Measurements from ENCODE around the gene CTF1. TPM values are rescaled to one million over a fixed set of nuclear protein-coding genes. Genes with fewer than 3 reads are reported as not detected.

Gene CTF1
- total RNA-seq, 1 donor from 2014 or later: 7.5 TPM

- ATAC-seq (peak; percentile 78), DNase-seq (peak; percentile 87)
- intact Hi-C loops (cut with micrococcal nuclease): no loop called here
Measured at GRCh38 chr16:30948667-30949649, 52.5 kb downstream of the CTF1 start, which contains the start of gene ORAI3. ORAI3 (plus strand) TSS chr16:30949068; CDS start chr16:30949290, 222 bp downstream.

DNA sequence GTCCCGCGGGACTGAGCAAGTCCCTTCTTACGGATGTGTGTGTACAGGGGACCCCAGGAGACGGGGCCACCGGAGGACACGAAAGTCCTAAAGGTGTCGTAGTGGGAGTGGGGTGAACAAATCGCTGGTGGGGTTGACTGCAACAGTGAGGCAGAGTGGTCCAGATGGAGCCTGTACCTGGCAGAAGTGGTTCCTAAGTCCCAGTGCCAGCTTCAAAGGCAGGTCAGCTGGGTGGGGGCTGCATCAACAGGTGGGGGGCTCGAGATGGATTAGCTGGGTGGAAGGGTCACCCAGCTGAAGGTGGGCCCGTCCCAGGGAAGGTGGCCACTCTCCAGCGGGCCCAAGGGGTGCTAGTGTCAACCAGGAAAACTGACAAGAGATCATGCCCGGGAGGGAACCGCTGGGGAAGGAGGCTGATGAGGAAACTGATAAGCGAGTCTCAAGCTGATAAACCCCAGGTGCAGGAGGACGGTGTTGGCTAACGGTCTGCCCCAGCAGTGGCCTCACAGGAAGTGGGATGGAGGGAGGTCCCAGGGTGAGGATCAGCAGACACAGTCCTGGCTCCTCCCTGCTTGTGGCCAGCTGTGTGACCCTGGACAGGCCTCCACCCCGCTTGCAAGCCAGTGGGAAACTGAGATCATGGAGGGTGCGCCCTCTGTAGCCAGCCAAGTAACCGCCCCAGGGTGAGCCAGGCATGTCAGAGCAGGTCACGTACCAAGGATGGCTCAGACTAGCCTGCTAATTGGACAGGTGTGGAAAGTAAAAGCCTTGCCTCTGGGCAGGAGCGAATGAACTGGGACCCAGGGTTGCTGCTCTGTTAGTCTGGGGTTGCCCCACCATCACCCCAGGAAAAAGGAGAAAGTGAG lies 53.5 kb downstream of the CTF1 start:
- peak; percentile 88 for DNase-seq
- peak; percentile 63 for ATAC-seq
- intact Hi-C loops (cut with micrococcal nuclease): no loop called here

- DNase-seq (no peak), ATAC-seq (no peak)
- intact Hi-C loops (cut with micrococcal nuclease): no loop called here
Measured at GRCh38 chr16:30950516-30951065, 54.2 kb downstream of the CTF1 start.

GRCh38 chr16:30951193-30951592 lies 54.8 kb downstream of the CTF1 start:
- DNase-seq (no peak), ATAC-seq (no peak)
- intact Hi-C loops (cut with micrococcal nuclease): no loop called here

DNA sequence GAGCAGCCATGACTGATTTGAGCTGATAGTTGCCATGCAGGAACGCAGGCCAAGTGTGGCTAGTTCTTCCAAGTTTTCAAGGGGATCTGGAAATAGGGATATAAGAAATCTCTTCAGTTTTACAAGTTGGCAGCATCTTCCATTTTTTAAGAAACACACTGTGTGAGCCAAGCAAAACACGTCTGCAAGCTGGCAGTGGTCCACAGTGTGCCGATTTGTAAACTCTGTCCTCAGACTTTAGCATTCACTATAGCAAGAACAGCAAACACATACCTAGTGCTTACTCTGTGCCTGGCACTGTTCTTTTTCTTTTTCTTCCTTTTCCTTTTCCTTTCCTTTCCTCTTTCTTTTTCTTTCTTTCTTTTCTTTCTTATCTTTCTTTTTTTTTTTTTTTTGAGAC lies 55.3 kb downstream of the CTF1 start:
- ATAC-seq (no peak), DNase-seq (peak; percentile 79)
- intact Hi-C loops (cut with micrococcal nuclease): no loop called here

GRCh38 chr16:30953111-30953510 lies 56.7 kb downstream of the CTF1 start:
- no peak for DNase-seq
- intact Hi-C loops (cut with micrococcal nuclease): no loop called here
- no peak for ATAC-seq

Small RNA genes lying within 50 kb of the gene (microRNA-seq; reads per million reads assigned to microRNA genes)
- not detected for gene MIR4519 (ENCODE audit: borderline number of aligned reads)
- gene MIR762 (ENCODE audit: borderline number of aligned reads): not detected

Other genes starting within 250 kb of the CTF1 start
- gene PRR14, start 245.7 kb upstream of the CTF1 start, total RNA-seq: 22.0 TPM
- gene FBRS, start 238.2 kb upstream of the CTF1 start, total RNA-seq: 30.4 TPM
- gene SRCAP, start 197.4 kb upstream of the CTF1 start, total RNA-seq: 49.3 TPM
- gene PHKG2, start 148.2 kb upstream of the CTF1 start, total RNA-seq: 16.7 TPM
- 1.1 TPM for gene CFAP119, start 134.6 kb upstream of the CTF1 start, total RNA-seq
- 49.3 TPM for gene RNF40, start 134.3 kb upstream of the CTF1 start, total RNA-seq
- gene ZNF629, start 109.4 kb upstream of the CTF1 start, total RNA-seq: 19.2 TPM
- gene BCL7C, start 2.5 kb upstream of the CTF1 start, total RNA-seq: 29.6 TPM
- 5.7 TPM for gene FBXL19, start 27.0 kb downstream of the CTF1 start, total RNA-seq
- 10.8 TPM for gene ORAI3, start 52.5 kb downstream of the CTF1 start, total RNA-seq
- gene SETD1A, start 61.1 kb downstream of the CTF1 start, total RNA-seq: 11.0 TPM
- 7.4 TPM for gene HSD3B7, start 88.6 kb downstream of the CTF1 start, total RNA-seq
- gene STX1B, start 114.0 kb downstream of the CTF1 start, total RNA-seq: 0.40 TPM
- 42.4 TPM for gene STX4, start 136.9 kb downstream of the CTF1 start, total RNA-seq
- gene ZNF668, start 177.6 kb downstream of the CTF1 start, total RNA-seq: 3.9 TPM
- gene ZNF646, start 177.8 kb downstream of the CTF1 start, total RNA-seq: 9.9 TPM
- 0.87 TPM for gene PRSS53, start 192.3 kb downstream of the CTF1 start, total RNA-seq
- gene VKORC1, start 198.2 kb downstream of the CTF1 start, total RNA-seq: 39.9 TPM
- 90.5 TPM for gene BCKDK, start 211.8 kb downstream of the CTF1 start, total RNA-seq
- 77.4 TPM for gene KAT8, start 221.1 kb downstream of the CTF1 start, total RNA-seq
- not detected for gene PRSS8, start 239.1 kb downstream of the CTF1 start, total RNA-seq